Keratinocyte (primary cell): ENCODE results near the gene TTC21B. TPM values are rescaled to one million over a fixed set of nuclear protein-coding genes. Genes with fewer than 3 reads are reported as not detected.

ENCODE experiments used
- DNase-seq: peaks from one replicate; pipeline ENCODE4 v3.0.0-alpha.2; 2011; ENCODE audit warnings: low read depth, missing footprints, low spot score
- FAIRE-seq: peaks from 2 replicates; lab custom pipeline; 2011; peaks lifted over from hg19 to GRCh38; lab: Jason Lieb, UNC
- H2AFZ ChIP-seq: 2 replicates; pipeline ENCODE4 v1.6.0; 2012; ENCODE audit warnings: low read length, control low read depth, inconsistent platforms; ENCODE audit not compliant: control insufficient read depth
- H3K27ac ChIP-seq: 2 replicates; pipeline ENCODE4 v1.5.1; 2011; ENCODE audit warnings: low read length; ENCODE audit not compliant: control insufficient read depth, insufficient read depth
- H3K27me3 ChIP-seq: 3 replicates; pipeline ENCODE4 v1.6.0; 2011; ENCODE audit warnings: low read length; ENCODE audit not compliant: control insufficient read depth, insufficient read depth; ENCODE audit errors: extremely low read depth
- H3K36me3 ChIP-seq, 2 experiments: 2 replicates in 1 of 2; 3 replicates in 1 of 2; pipeline ENCODE4 v1.5.1; 2011; ENCODE audit warnings: low read length in 2 of 2, mild to moderate bottlenecking in 1 of 2; ENCODE audit not compliant: control insufficient read depth in 2 of 2, insufficient read depth in 2 of 2; ENCODE audit errors: extremely low read depth in 1 of 2
- H3K4me1 ChIP-seq: 3 replicates; pipeline ENCODE4 v1.5.1; 2011; ENCODE audit warnings: low read length; ENCODE audit not compliant: control insufficient read depth, insufficient read depth; ENCODE audit errors: extremely low read depth
- H3K4me2 ChIP-seq: 3 replicates; pipeline ENCODE4 v1.6.0; 2011; ENCODE audit warnings: low read depth, low read length; ENCODE audit not compliant: control insufficient read depth, insufficient read depth; ENCODE audit errors: extremely low read depth
- H3K4me3 ChIP-seq, 3 experiments: fragments of 200-600 bp in 1 of 3; sonication (generic) in 1 of 3; 2 replicates in 2 of 3; 3 replicates in 1 of 3; pipeline ENCODE4 v1.5.1; 2011 to 2016; ENCODE audit warnings: low read length in 3 of 3, mild to moderate bottlenecking in 3 of 3, control low read depth in 2 of 3, inconsistent platforms in 1 of 3, low read depth in 1 of 3, mixed read lengths in 1 of 3, mixed run types in 1 of 3, moderate library complexity in 1 of 3; ENCODE audit not compliant: control insufficient read depth in 2 of 3, insufficient read depth in 2 of 3; ENCODE audit errors: extremely low read depth in 1 of 3
- H3K79me2 ChIP-seq: 2 replicates; pipeline ENCODE4 v1.6.0; 2012; ENCODE audit warnings: low read length; ENCODE audit not compliant: control insufficient read depth, insufficient read depth
- H3K9ac ChIP-seq: 3 replicates; pipeline ENCODE4 v1.6.0; 2011; ENCODE audit warnings: low read length; ENCODE audit not compliant: control insufficient read depth, insufficient read depth; ENCODE audit errors: extremely low read depth
- H3K9me1 ChIP-seq: 3 replicates; pipeline ENCODE4 v1.6.0; 2011; ENCODE audit warnings: low read length; ENCODE audit not compliant: control insufficient read depth, insufficient read depth; ENCODE audit errors: extremely low read depth
- H3K9me3 ChIP-seq: 2 replicates; pipeline ENCODE4 v1.5.1; 2012; ENCODE audit warnings: low read depth, low read length; ENCODE audit not compliant: control insufficient read depth
- H4K20me1 ChIP-seq: 3 replicates; pipeline ENCODE4 v1.6.0; 2011; ENCODE audit warnings: low read length; ENCODE audit not compliant: control insufficient read depth, insufficient read depth; ENCODE audit errors: extremely low read depth
- CTCF ChIP-seq, 3 experiments: IDR thresholded peaks in 1 of 3; conservative IDR thresholded peaks in 1 of 3; optimal IDR thresholded peaks in 1 of 3; 2 replicates in 2 of 3; 3 replicates in 1 of 3; pipeline versions ENCODE3 to v1.5.1; 2011; ENCODE audit warnings: low read length in 3 of 3, mild to moderate bottlenecking in 3 of 3, moderate library complexity in 2 of 3, control low read depth in 1 of 3, inconsistent platforms in 1 of 3; ENCODE audit not compliant: insufficient read depth in 2 of 3; ENCODE audit errors: extremely low read depth in 1 of 3
- EZH2 ChIP-seq: IDR thresholded peaks from one replicate; pipeline ENCODE4 v1.6.1; 2012; ENCODE audit warnings: inconsistent platforms, mild to moderate bottlenecking, low read length, moderate library complexity
- dilution Hi-C: fragments of 300-500 bp; cut with MboI; formaldehyde crosslinking; loops from one replicate; pipeline ENCODE4 v1.7.0; 2020; ENCODE audit warnings: low sequenced_read_pairs; ENCODE audit not compliant: extremely low pct_ligation_motif_present
- polyA plus RNA-seq, 5 experiments: library from polyadenylated mRNA; depleted of rRNA in 3 of 5; stranded (reverse) in 3 of 5; stranded (forward) in 1 of 5; unstranded in 1 of 5; fragments of >200 nt; gene quantifications; 1 replicate in 1 of 5; 2 replicates in 3 of 5; 3 replicates in 1 of 5; pipeline versions ENCODE4 v1.2.1 to v1.2.3, GENCODE V29; 2011 to 2012; ENCODE audit warnings: missing spikeins in 2 of 5, low read depth in 1 of 5, low replicate concordance in 1 of 5

The TTC21B gene
- polyA plus RNA-seq, 1 donor (not counting 4 experiments of a cell fraction or from before 2014, with no cell fraction given) = 8.0 TPM

GRCh38 chr2:165892526-165892925 is 61.0 kb downstream of the TTC21B start:
- Histone ChIP-seq H3K4me3 (no peak overlapping the region), H3K9ac (no peak overlapping the region), H3K79me2 (no peaks in the 10 kb centered on the region), H2AFZ (no peak overlapping the region), H3K9me3 (no peaks in the 10 kb centered on the region), H3K27me3 (no peaks in the 10 kb centered on the region), H3K36me3 (peaks cover 1 to 3% of the 10 kb centered on the region in 2 experiments), H3K4me2 (no peak overlapping the region), H4K20me1 (no peaks in the 10 kb centered on the region), H3K27ac (no peak overlapping the region), H3K9me1 (no peaks in the 10 kb centered on the region), H3K4me1 (no peaks in the 10 kb centered on the region)
- dilution Hi-C loops = no loop called here
- TF ChIP-seq EZH2 (no peak), CTCF (optimal IDR thresholded peaks at IDR 0.05 in 1 of 3, IDR thresholded peaks at IDR 0.05 in 1 of 3, conservative IDR thresholded peaks at IDR 0.05 in 1 of 3; ENCODE audit: extremely low read depth in 1 of 3, insufficient read depth in 2 of 3, low read length in 3 of 3) (no peak)
- DNase-seq (no peak), FAIRE-seq (no peak)

DNA sequence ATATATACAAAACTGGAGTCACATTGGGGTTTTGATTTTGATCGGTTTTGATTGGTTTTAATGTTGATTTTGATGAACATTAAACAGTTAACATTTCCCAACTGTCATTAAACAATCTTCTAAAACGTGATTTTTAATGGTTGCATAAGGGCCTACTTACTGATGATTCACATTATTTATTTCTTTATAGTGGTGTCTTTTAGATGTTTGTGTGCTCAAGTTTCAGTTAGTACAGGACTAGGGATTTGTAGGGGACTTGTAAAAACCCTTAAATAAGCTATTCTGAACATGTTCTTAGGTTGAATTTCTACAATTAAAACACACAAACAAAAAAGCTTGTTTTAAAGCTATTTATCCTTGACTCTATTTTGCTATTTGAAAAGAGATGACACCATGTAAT is 61.6 kb downstream of the TTC21B start:
- no peak overlapping the region for H3K4me3 ChIP-seq
- H3K79me2 ChIP-seq = no peaks in the 10 kb centered on the region
- DNase-seq (no peak), FAIRE-seq (no peak)
- H3K9ac ChIP-seq = no peak overlapping the region
- no peaks in the 10 kb centered on the region for H3K9me3 ChIP-seq
- H3K4me2 ChIP-seq = no peak overlapping the region
- dilution Hi-C loops = no loop called here
- H3K9me1 ChIP-seq = no peaks in the 10 kb centered on the region
- no peak for TF ChIP-seq EZH2
- no peak for TF ChIP-seq CTCF (optimal IDR thresholded peaks at IDR 0.05 in 1 of 3, IDR thresholded peaks at IDR 0.05 in 1 of 3, conservative IDR thresholded peaks at IDR 0.05 in 1 of 3; ENCODE audit: extremely low read depth in 1 of 3, insufficient read depth in 2 of 3, low read length in 3 of 3)
- H3K4me1 ChIP-seq = no peaks in the 10 kb centered on the region
- no peak overlapping the region for H3K27ac ChIP-seq
- H3K27me3 ChIP-seq = no peaks in the 10 kb centered on the region
- H3K36me3 ChIP-seq = peaks cover 0 to 1% of the 10 kb centered on the region in 2 experiments
- no peak overlapping the region for H2AFZ ChIP-seq
- H4K20me1 ChIP-seq = no peaks in the 10 kb centered on the region
